Measurements from ENCODE around the gene CST4.
"Not testable (repeated sequence)": the region's sequence is repeated elsewhere in the genome, so short reads cannot be mapped to it uniquely, and the experiment has no call there.

The CST4 gene

DNA sequence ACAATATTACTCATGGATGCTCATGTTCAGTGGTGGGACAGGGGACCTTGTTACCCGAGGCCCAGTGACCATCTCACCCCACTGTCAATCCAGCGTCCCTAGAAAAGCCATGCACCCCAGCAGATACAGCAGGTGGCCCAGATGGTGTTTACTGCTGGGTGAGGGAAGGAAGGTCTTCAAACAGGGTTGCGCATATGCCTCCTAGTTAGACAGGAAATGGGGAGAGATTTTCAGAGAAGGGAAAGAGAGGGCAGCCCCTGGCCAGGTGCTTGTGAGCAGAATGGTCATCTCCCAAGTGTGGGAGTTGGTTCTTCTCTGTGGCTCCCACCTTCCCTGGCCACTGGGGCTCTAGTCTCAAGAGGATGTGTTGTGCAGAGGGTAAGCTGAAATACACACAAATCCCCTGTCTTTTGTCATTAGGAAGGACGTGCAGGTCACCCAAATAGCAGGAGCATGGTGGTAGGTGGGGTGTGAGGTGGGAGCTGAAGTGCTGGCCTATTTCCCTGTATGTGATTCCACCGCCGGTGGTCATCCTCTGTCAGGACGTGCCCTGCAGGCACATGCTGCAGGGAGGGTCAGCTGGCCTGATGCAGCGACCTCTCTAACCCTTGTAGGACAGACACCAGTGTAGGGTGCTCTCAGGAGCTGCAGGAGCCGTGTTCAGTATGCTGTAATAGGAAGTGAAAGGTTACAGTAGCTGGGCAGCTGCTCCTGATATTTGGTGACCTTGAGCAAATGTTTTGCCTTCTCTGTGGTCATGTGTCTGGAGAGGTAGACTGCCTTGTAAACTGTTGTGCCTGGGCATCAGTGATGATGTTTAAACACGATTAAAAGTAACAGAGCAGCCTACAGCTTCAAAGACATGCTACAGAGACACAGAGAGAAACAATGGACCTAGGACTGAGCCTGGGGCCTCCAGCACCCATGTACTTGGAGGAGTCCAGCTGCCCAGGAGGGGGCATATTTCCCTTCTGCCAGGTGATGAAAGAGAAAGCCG lies 47.9 kb downstream of the CST4 start:
- DNase-seq (ENCODE audit: low read depth), result no peak

DNA sequence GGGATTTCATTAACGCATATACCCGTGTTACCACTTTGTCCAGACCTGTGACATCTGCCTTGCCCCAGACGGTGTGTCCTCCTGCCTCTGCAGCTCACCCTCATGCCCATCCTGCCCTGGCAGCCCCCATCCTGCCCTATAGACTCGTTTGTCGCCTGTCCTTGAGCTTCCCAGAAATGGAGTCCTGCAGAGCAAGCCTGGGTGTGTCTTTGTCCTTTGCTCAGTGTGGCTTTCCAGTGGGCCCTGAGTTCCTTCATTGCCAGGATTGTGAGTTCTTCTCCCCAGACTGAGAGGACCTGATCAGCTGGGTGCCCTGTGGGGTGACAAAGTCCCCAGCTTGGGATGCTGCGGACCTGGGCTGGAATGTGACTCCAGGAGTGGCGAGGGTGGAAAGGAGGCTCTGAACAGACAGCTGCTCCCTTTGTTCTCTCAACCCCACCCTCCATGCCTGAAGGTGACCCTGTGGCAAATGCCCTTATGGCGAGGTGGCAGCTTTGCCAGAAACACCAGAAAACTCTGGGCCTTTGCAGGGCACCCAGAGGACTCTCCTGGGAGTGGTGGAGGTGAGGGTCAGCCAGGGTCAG lies 48.7 kb downstream of the CST4 start:
- no peak for DNase-seq (ENCODE audit: low read depth)

DNA sequence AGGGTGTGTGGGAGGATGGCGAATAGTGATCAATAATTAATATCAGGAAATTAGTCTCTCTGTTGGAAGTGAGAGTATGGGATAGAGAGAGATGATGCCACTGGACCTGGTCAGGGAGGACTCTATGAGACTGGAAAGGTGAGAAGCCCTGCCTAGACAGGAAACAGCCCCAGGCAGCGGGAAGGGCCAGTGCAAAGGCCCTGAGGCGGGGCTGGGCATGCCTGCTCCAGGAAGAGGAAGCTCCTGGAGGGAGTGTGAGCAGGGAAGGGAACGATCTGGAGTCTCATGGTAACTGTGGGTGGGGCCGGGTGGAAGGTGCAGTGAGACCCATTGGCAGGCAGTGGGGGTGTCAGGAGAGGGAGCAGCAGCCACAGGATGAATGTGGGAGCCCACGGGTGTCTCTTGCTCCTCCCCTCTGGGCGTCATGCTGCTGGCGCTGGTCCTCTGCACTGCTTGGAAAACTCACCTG lies 49.3 kb downstream of the CST4 start:
- DNase-seq (ENCODE audit: low read depth), result no peak

DNA sequence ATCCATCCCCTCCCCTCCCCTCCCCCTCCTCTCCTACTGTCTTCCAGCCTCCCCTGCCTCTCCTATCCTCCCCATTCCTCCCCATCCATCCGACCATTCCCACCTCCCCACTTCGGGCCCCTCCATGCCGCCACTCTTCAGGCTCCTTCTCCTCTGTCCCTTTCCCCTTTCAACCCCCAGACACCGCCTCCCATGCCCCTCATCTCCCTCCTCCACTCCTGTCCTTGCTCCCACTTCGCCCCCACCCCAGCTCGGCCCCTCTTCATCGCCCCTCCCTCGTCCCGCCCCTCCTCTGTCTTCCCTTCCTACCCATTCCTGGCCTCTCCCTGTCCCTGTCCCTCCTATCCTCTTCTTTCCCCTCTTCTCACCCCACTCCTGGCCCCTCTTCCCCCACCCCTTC lies 50.5 kb downstream of the CST4 start:
- DNase-seq (ENCODE audit: low read depth), result no peak

DNA sequence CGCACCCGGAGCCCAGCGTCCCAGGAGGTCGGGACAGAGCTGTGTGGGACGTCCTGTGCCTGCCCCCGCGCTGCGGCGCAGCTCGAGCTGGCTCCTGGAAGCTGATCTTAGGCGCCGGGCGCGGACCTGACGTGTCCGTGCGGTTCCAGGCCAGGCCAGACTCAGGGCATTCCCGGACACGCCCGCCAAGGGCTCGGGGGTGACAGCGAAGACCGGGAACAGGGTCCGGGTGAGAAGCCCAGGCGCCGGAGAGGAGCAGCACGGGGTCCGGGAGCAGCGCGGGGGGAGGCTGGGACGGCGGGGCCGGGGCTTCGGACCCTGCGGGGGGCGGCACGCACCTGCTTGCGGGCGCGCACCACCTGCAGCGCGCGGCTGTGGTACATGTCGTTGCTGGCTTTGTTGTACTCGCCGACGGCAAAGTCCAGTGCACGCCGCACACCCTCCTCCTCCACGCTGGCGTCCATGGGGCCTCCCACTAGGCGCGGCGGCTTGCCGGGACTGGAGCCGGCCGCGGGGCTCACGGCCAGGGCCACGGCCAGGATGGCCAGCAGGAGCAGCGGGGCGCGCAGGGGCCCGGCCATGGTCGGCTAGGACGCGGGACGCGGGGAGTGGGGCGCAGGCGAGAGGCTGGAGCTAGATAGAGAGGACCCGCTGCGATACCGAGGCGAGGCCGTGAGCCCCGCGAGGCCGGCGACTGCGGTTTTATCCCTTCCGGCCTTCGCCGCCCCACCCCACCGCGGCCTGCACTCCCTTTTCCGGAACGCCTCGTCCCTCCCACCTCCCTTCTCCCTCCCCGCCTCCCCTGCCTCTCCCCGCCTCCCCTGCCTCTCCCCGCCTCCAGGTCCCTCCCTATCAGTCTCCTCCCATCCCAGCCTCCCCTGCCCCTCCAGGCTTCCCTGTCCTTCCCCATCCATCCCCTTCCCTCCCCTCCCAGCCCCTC lies 51.3 kb downstream of the CST4 start, which contains the start of gene CST3:
Gene CST3 (minus strand): TSS at position 674 of the 940 bp plus-strand sequence. CDS start 93 bp downstream, at position 581.
- DNase-seq (ENCODE audit: low read depth), result no peak

DNA sequence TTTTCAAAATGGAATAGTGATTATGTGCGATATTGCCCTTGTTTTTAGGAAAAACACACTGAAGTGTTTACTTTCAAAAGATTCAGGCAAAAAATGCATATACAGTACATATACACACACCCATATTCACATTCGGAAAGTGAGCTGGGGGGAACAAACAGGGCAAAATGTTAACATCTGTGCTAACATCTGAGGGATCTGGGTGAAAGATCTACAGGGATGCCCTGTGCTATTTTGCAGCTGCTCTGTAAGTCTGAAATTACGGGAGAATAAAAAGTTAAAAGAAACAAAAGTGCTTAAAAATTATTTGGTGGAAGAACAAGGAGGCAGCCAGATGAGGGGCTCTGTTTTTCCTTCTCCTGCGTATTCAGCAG lies 51.9 kb downstream of the CST4 start:
- DNase-seq (ENCODE audit: low read depth), result no peak

DNA sequence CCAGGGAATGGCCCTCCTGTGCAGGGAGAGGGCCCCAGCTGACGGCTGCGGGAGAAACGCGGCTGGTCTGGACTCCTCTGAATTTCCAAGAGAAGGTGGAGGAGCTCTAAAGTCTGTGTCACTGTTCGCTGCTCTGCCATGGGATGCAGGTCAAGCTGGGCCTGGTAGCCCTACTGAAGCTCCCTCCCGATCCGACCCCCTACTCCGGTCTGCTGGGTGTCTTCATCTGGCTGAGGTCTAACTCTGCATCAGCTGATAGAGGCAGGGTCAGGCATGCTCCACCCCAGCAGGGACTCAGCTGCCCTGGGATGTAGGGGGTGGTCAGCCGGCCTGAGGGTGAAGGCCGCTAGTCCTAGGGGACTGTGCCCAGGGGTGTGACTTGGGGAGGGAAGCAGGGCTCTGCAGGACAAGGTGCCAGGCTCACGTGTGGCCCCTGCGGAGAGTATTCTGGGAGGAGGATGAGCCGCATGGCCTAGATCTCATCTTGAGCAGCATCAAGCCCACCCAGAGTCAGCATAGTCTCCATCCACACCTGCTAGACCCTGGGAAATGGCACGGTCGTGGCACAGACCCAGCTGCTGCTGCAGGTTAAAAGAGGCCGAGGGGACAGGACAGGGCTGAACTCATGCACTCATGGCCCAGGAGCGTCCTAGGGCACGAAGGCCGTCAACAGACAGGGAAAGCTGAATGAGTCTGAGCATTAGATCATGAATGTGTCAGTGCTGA lies 52.5 kb downstream of the CST4 start:
- DNase-seq (ENCODE audit: low read depth), result no peak

DNA sequence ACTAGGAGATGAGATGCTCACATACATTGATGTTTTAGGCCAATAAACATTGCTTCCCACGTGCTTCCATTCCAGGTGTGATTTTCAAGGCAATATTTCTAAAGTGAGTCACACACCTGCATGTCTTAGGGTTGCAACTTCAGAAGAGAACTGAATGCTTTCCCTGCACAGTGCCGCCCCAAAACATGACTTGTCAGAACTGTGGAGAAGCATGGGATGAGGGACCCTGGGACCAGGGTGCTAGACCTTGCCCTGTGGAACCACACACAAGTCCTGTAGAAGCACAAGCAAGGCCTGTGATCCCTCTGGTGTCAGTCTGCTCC lies 53.1 kb downstream of the CST4 start:
- DNase-seq (ENCODE audit: low read depth), result not testable (repeated sequence)

All from activated T-cell treated with anti-CD3 and anti-CD28 coated beads for 48 hours (primary cell).